Tibial nerve (tissue), 4 donors: ENCODE measurements around the gene ZNF322. TPM values are rescaled to one million over a fixed set of nuclear protein-coding genes. Genes with fewer than 3 reads are reported as not detected.

Source experiments
- DNase-seq, 2 donors: peaks; one replicate each; pipeline ENCODE4 v3.0.0-alpha.2; 2019; ENCODE audit warnings: low spot score in 2 of 2
- H3K27ac ChIP-seq, 4 donors: fragments of 200-600 bp; sonication (generic) in 3 of 4; one replicate each; pipeline ENCODE4 v1.5.1; 2017 to 2019; ENCODE audit warnings: mild to moderate bottlenecking in 1 of 4
- H3K27me3 ChIP-seq, 2 donors: fragments of 200-600 bp; sonication (generic) in 1 of 2; one replicate each; pipeline versions ENCODE4 v1.5.1 to v1.6.0; 2017 to 2019
- H3K36me3 ChIP-seq, 3 donors: fragments of 200-600 bp; sonication (generic); one replicate each; pipeline ENCODE4 v1.5.1; 2018 to 2019
- H3K4me1 ChIP-seq, 4 donors: fragments of 200-600 bp; sonication (generic) in 3 of 4; one replicate each; pipeline ENCODE4 v1.5.1; 2017 to 2019
- H3K4me3 ChIP-seq, 4 donors: fragments of 200-600 bp; sonication (generic) in 3 of 4; one replicate each; pipeline ENCODE4 v1.5.1; 2017 to 2019; ENCODE audit warnings: mild to moderate bottlenecking in 1 of 4, moderate library complexity in 1 of 4
- H3K9me3 ChIP-seq, 4 donors: fragments of 200-600 bp; sonication (generic) in 3 of 4; one replicate each; pipeline ENCODE4 v1.5.1; 2017 to 2019
- EP300 ChIP-seq, 2 donors: sonication (generic); formaldehyde crosslinking; IDR thresholded peaks; one replicate each; pipeline ENCODE4 v1.6.1; 2017; ENCODE audit warnings: antibody characterized with exemption in 2 of 2, mild to moderate bottlenecking in 1 of 2
- POLR2A ChIP-seq, 2 donors: fragments of 450-650 bp; IDR thresholded peaks; one replicate each; pipeline ENCODE4 v1.6.1; 2017; ENCODE audit warnings: antibody characterized with exemption in 2 of 2, mild to moderate bottlenecking in 2 of 2, moderate library complexity in 2 of 2
- WGBS, 2 donors: methylation state at CpG; one replicate each; pipeline ENCODE4 v1.1.5; 2018; 5-methylcytosine and 5-hydroxymethylcytosine counted together
- total RNA-seq, 4 donors: library from RNA; depleted of rRNA; stranded (reverse); fragments of >200 nt; gene quantifications; one replicate each; pipeline ENCODE4 v1.1.0, GENCODE V29; 2016
- TF ChIP-seq, protein P1 (sequence below), 5 experiments: fragments of 200-600 bp in 3 of 5; fragments of 450-650 bp in 2 of 5; sonication (generic) in 3 of 5; IDR thresholded peaks; one replicate each; pipeline ENCODE4 v1.5.1; 2016 to 2019; ENCODE audit warnings: antibody characterized with exemption in 5 of 5, mild to moderate bottlenecking in 3 of 5, moderate library complexity in 2 of 5

The ZNF322 gene
- total RNA-seq, 4 donors from 2014 or later: 15.6 to 34.5 (median 22.0) TPM

DNA sequence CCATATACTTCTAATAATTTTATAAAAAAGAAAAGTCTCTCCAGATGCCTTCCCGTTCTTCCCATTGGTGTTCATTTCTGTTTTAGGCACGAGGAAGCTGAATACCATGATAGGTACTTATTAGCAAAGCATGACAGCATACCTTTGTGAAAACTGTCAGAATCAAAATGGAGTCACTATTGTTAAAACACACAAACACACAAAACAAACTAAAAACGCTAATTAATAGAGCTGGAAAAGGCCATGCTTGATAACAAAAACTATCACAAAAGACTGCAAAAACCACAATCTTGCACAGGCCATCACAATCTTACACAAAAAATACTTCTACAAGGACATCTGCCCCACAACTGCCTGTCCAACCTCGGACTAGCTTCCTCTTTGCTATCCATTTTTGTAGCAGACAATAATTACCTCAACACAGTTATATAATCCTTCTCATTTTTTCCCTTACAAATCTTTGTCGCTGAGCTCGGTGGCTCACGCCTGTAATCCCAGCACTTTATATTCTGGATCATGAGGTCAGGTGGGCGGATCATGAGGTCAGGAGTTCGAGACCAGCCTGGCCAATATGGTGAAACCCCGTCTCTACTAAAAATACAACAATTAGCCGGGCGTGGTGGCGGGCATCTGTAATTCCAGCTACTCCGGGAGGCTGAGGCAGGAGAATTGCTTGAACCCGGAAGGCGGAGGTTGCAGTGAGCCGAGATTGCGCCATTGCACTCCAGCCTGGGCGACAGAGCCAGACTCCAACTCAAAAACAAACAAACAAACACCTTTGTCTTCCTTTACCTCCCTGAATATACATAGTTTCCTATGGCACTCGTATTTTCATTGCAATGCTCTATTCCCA, 66.0 kb downstream of the ZNF322 start:
- no peak overlapping the region for H3K27ac ChIP-seq
- H3K36me3 ChIP-seq: peaks cover 0 to 7% (median 6%) of the 10 kb centered on the region in 3 donors
- H3K4me1 ChIP-seq: peaks cover 3 to 20% (median 10%) of the 10 kb centered on the region in 4 donors
- H3K4me3 ChIP-seq: no peak overlapping the region
- DNase-seq: no peak
- no peak for TF ChIP-seq EP300 (IDR thresholded peaks at IDR 0.05)
- no peak for TF ChIP-seq POLR2A (IDR thresholded peaks at IDR 0.05)
- TF ChIP-seq, protein P1, sequence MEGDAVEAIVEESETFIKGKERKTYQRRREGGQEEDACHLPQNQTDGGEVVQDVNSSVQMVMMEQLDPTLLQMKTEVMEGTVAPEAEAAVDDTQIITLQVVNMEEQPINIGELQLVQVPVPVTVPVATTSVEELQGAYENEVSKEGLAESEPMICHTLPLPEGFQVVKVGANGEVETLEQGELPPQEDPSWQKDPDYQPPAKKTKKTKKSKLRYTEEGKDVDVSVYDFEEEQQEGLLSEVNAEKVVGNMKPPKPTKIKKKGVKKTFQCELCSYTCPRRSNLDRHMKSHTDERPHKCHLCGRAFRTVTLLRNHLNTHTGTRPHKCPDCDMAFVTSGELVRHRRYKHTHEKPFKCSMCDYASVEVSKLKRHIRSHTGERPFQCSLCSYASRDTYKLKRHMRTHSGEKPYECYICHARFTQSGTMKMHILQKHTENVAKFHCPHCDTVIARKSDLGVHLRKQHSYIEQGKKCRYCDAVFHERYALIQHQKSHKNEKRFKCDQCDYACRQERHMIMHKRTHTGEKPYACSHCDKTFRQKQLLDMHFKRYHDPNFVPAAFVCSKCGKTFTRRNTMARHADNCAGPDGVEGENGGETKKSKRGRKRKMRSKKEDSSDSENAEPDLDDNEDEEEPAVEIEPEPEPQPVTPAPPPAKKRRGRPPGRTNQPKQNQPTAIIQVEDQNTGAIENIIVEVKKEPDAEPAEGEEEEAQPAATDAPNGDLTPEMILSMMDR (IDR thresholded peaks at IDR 0.05): no peak
- no peaks in the 10 kb centered on the region for H3K9me3 ChIP-seq
- 30 to 47% methylated on average over 20 of the region's 20 CpGs for WGBS, 2 donors
- H3K27me3 ChIP-seq: peaks cover 0 to 26% of the 10 kb centered on the region in 2 donors

DNA sequence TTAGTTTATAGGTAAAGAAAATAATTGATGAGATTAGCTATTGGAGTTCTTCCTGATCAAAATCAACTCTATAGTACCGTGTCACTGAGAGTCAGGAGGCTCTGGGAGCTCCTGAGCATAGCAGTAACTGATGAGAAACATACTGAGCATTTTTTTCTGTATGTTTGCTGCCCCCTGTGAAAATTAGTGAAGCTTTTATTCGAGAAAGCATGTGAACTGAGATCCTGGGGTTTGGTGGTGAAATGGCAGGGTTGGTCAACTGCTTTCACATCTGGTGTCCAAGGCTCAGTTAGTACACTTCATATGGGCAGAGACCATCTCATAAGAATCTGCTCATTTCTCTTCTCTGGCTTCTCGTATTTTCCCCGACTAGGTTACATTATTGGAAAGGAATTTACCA, 66.9 kb downstream of the ZNF322 start:
- TF ChIP-seq EP300 (IDR thresholded peaks at IDR 0.05) (no peak), POLR2A (IDR thresholded peaks at IDR 0.05) (no peak)
- TF ChIP-seq, protein P1 (IDR thresholded peaks at IDR 0.05): no peak
- Histone ChIP-seq H3K9me3 (no peaks in the 10 kb centered on the region), H3K27ac (no peak overlapping the region), H3K27me3 (peaks cover 0 to 32% of the 10 kb centered on the region in 2 donors), H3K4me3 (no peak overlapping the region), H3K4me1 (peaks cover 0 to 12% (median 3%) of the 10 kb centered on the region in 4 donors), H3K36me3 (no peaks in the 10 kb centered on the region)
- DNase-seq: no peak
- 55 to 57% methylated on average over 4 of the region's 4 CpGs for WGBS, 2 donors

DNA sequence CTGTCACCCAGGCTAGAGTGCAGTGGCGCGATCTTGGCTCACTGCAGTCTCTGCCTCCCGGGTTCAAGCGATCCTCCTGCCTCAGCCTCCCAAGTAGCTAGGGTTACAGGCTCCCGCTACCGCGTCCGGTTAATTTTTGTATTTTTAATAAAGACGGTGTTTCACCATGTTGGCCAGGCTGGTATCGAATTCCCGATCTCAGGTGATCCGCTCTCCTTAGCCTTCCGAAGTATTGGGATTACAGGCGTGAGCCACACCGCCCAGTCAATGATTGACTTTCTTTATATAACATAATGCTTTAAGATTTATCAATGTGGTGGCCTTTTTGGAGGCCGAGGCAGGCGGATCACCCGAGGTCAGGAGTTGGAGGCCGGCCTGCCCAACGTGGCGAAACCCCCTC, 70.6 kb downstream of the ZNF322 start:
- no peak overlapping the region for H3K27ac ChIP-seq
- no peaks in the 10 kb centered on the region for H3K36me3 ChIP-seq
- H3K9me3 ChIP-seq: no peaks in the 10 kb centered on the region
- 94% methylated on average over 21 of the region's 21 CpGs for whole genome bisulfite sequencing, 2 donors
- DNase-seq: no peak
- peaks cover 0 to 45% of the 10 kb centered on the region in 2 donors for H3K27me3 ChIP-seq
- no peaks in the 10 kb centered on the region for H3K4me1 ChIP-seq
- TF ChIP-seq EP300 (IDR thresholded peaks at IDR 0.05): no peak
- TF ChIP-seq POLR2A (IDR thresholded peaks at IDR 0.05): no peak
- TF ChIP-seq, protein P1 (IDR thresholded peaks at IDR 0.05): no peak
- no peak overlapping the region for H3K4me3 ChIP-seq

Other genes starting within 250 kb of the ZNF322 start
- 10 to 100 TPM in 3 of 4 donors, 1 to 10 TPM in 1; 9.4 to 27.8 (median 14.0) TPM for gene BTN3A3, start 219.2 kb downstream of the ZNF322 start, total RNA-seq
- gene BTN2A1, start 201.8 kb downstream of the ZNF322 start, total RNA-seq: 10 to 100 TPM; 15.7 to 29.0 (median 17.1) TPM
- gene BTN1A1, start 159.4 kb downstream of the ZNF322 start, total RNA-seq: not detected
- 10 to 100 TPM; 46.5 to 67.8 (median 56.2) TPM for gene HMGN4, start 121.4 kb downstream of the ZNF322 start, total RNA-seq
- 10 to 100 TPM in 3 of 4 donors, 1 to 10 TPM in 1; 8.3 to 13.2 (median 10.6) TPM for gene ABT1, start 62.8 kb downstream of the ZNF322 start, total RNA-seq